T-helper 17 cell (primary cell): Measurements from ENCODE around the gene IER3IP1. TPM values are rescaled to one million over a fixed set of nuclear protein-coding genes. Genes with fewer than 3 reads are reported as not detected.

Experiments
- ATAC-seq: fragments of 150-1000 bp; cut with Tn5 transposase; 2 replicates; pipeline ENCODE4 v1.10.0; 2021; ENCODE audit warnings: mild to moderate bottlenecking, moderate library complexity
- DNase-seq, 3 donors: peaks; one replicate each; pipeline versions ENCODE4 v3.0.0 to v3.0.0-alpha.2; 2020 to 2021
- H3K9me3 ChIP-seq: one replicate; pipeline ENCODE4 v1.7.0; 2013; ENCODE audit warnings: low read length, mild to moderate bottlenecking; ENCODE audit not compliant: control insufficient read depth, poor library complexity, severe bottlenecking
- H3K27ac Mint-ChIP-seq: one replicate; pipeline ENCODE4 v1.8.0; 2022; ENCODE audit warnings: mild to moderate bottlenecking, moderate library complexity, mixed read lengths
- H3K27me3 Mint-ChIP-seq: one replicate; pipeline ENCODE4 v1.8.0; 2022; ENCODE audit warnings: mixed read lengths
- H3K36me3 Mint-ChIP-seq: one replicate; pipeline ENCODE4 v1.8.0; 2022; ENCODE audit warnings: low read depth, mixed read lengths
- H3K4me1 Mint-ChIP-seq: one replicate; pipeline ENCODE4 v1.8.0; 2022; ENCODE audit warnings: mild to moderate bottlenecking, mixed read lengths
- H3K4me3 Mint-ChIP-seq: one replicate; pipeline ENCODE4 v1.8.0; 2022; ENCODE audit warnings: mild to moderate bottlenecking, moderate library complexity, mixed read lengths
- total RNA-seq, 4 donors: library from RNA in 2 of 4; stranded (reverse) in 2 of 4; gene quantifications; one replicate each; pipeline ENCODE4 v1.2.3 and lab custom pipeline; 2022 to 2026

The IER3IP1 gene
- total RNA-seq, 2 donors from 2014 or later: 4.9 to 5.0 TPM

DNA sequence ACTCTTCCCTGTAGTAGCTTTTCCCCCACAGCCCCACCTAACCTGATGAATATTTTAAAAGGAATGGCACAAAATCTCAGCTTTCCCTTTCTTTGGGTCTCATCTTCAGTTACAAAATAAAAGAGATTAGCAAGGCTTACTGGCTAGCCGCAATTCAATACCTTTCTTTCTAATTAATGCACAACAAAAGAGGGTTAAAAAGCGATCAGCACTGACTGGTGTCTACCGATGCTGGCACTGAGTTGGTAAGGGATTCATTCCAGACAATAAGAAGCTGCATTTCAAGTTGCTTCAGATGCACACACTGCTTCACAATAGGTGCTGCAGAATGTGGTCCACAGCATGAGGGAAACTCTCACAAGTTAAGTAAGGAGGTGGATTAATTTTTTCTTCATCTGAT is 67.8 kb downstream of the IER3IP1 start:
- Mint-ChIP-seq H3K27ac (no peak overlapping the region), H3K4me3 (no peak overlapping the region), H3K36me3 (peaks cover 3% of the 10 kb centered on the region), H3K27me3 (no peaks in the 10 kb centered on the region), H3K4me1 (peaks cover 2% of the 10 kb centered on the region)
- no peaks in the 10 kb centered on the region for H3K9me3 ChIP-seq
- ATAC-seq (no peak), DNase-seq (no peak)

Other genes starting within 250 kb of the IER3IP1 start
- not detected for gene ELOA2, start 140.7 kb downstream of the IER3IP1 start, total RNA-seq
- 10 to 100 TPM; 16.6 to 23.5 TPM for gene HDHD2, start 25.9 kb downstream of the IER3IP1 start, total RNA-seq
- not detected for gene SKOR2, start 75.3 kb upstream of the IER3IP1 start, total RNA-seq